Neural cell (in vitro differentiated cells): ENCODE results near the gene RALGDS. TPM values are rescaled to one million over a fixed set of nuclear protein-coding genes. Genes with fewer than 3 reads are reported as not detected.

Source experiments
- H2AFZ ChIP-seq: fragments of 200-600, 300-800 bp; sonication (generic), shearing (Covaris generic); 2 replicates; pipeline ENCODE4 v1.6.0; 2014; ENCODE audit warnings: low read depth, mild to moderate bottlenecking, antibody characterized with exemption, low read length, moderate library complexity
- H3F3A ChIP-seq: fragments of 200-600 bp; shearing (Covaris generic); 2 replicates; pipeline ENCODE4 v1.6.1; 2016; ENCODE audit warnings: mild to moderate bottlenecking, moderate library complexity, mixed read lengths, antibody characterized with exemption, low read length; ENCODE audit not compliant: insufficient read depth, poor library complexity, severe bottlenecking
- H3K27ac ChIP-seq: fragments of 200-600, 300-800 bp; sonication (generic), shearing (Covaris generic); 2 replicates; pipeline ENCODE4 v1.5.1; 2014; ENCODE audit warnings: mild to moderate bottlenecking, low read length, moderate library complexity
- H3K27me3 ChIP-seq: fragments of 300-800, 200-600 bp; sonication (generic), shearing (Covaris generic); 2 replicates; pipeline ENCODE4 v1.6.0; 2014; ENCODE audit warnings: mild to moderate bottlenecking, low read depth, low read length, moderate library complexity; ENCODE audit not compliant: insufficient read depth
- H3K36me3 ChIP-seq: fragments of 300-800, 200-600 bp; sonication (generic), shearing (Covaris generic); 2 replicates; pipeline ENCODE4 v1.5.1; 2014; ENCODE audit warnings: mild to moderate bottlenecking, antibody characterized with exemption, low read length, moderate library complexity; ENCODE audit not compliant: insufficient read depth
- H3K4me2 ChIP-seq: fragments of 300-800, 200-600 bp; sonication (generic), shearing (Covaris generic); 2 replicates; pipeline ENCODE4 v1.6.0; 2014; ENCODE audit warnings: mild to moderate bottlenecking, low read length
- H3K4me3 ChIP-seq: fragments of 300-800, 200-600 bp; sonication (generic), shearing (Covaris generic); 2 replicates; pipeline ENCODE4 v1.5.1; 2014; ENCODE audit warnings: mild to moderate bottlenecking, low read length, moderate library complexity
- H3K79me2 ChIP-seq: fragments of 200-600 bp; shearing (Covaris generic); replicated peaks from 2 replicates; pipeline ENCODE4 v1.6.0; 2014; ENCODE audit warnings: mild to moderate bottlenecking, low read length, moderate library complexity; ENCODE audit not compliant: insufficient read depth
- H3K9ac ChIP-seq: fragments of 300-800, 200-600 bp; sonication (generic), shearing (Covaris generic); 2 replicates; pipeline ENCODE4 v1.6.1; 2016; ENCODE audit warnings: mild to moderate bottlenecking, low read length, mixed read lengths
- H3K9me2 ChIP-seq: fragments of 200-600 bp; shearing (Covaris generic); 2 replicates; pipeline ENCODE4 v1.6.1; 2016; ENCODE audit warnings: mild to moderate bottlenecking, low read length, mixed read lengths; ENCODE audit not compliant: insufficient read depth
- H3K9me3 ChIP-seq: fragments of 200-600, 300-800 bp; sonication (generic), shearing (Covaris generic); 2 replicates; pipeline ENCODE4 v1.6.1; 2016; ENCODE audit warnings: mild to moderate bottlenecking, mixed run types, low read length, moderate library complexity, mixed read lengths
- H4K20me1 ChIP-seq: fragments of 200-600 bp; shearing (Covaris generic); 2 replicates; pipeline ENCODE4 v1.6.1; 2016; ENCODE audit warnings: mild to moderate bottlenecking, mixed run types; ENCODE audit not compliant: insufficient read depth
- CTCF ChIP-seq: fragments of 450-650 bp; IDR thresholded peaks from 2 replicates; pipeline ENCODE4 v1.5.1; 2014; ENCODE audit warnings: antibody characterized with exemption, mild to moderate bottlenecking, moderate library complexity; ENCODE audit not compliant: poor library complexity, severe bottlenecking
- EP300 ChIP-seq: fragments of 450-650 bp; conservative IDR thresholded peaks from 2 replicates; pipeline ENCODE4 v1.6.1; 2014; ENCODE audit warnings: antibody characterized with exemption, mild to moderate bottlenecking, moderate library complexity; ENCODE audit not compliant: poor library complexity, severe bottlenecking
- EZH2 ChIP-seq: fragments of 200-600, 300-800 bp; shearing (Covaris generic), sonication (generic); IDR thresholded peaks from 2 replicates; pipeline ENCODE4 v1.6.1; 2014; ENCODE audit warnings: antibody characterized with exemption, low read length, borderline replicate concordance, mild to moderate bottlenecking; ENCODE audit not compliant: insufficient read depth, poor library complexity, severe bottlenecking
- MXI1 ChIP-seq: fragments of 450-650 bp; conservative IDR thresholded peaks from 2 replicates; pipeline ENCODE4 v1.6.1; 2014; ENCODE audit warnings: antibody characterized with exemption, mild to moderate bottlenecking; ENCODE audit not compliant: poor library complexity, severe bottlenecking
- RAD21 ChIP-seq: fragments of 450-650 bp; conservative IDR thresholded peaks from 2 replicates; pipeline ENCODE4 v1.6.1; 2014; ENCODE audit warnings: antibody characterized with exemption, mild to moderate bottlenecking, moderate library complexity
- SMC3 ChIP-seq: fragments of 450-650 bp; conservative IDR thresholded peaks from 2 replicates; pipeline ENCODE4 v1.6.1; 2014; ENCODE audit warnings: antibody characterized with exemption, mild to moderate bottlenecking, moderate library complexity; ENCODE audit not compliant: poor library complexity
- TAF1 ChIP-seq: IDR thresholded peaks from 2 replicates; pipeline ENCODE4 v1.6.1; 2012; ENCODE audit warnings: low read depth
- polyA plus RNA-seq: library from polyadenylated mRNA; depleted of rRNA; stranded (reverse); fragments of >200 nt; gene quantifications from 2 replicates; pipeline ENCODE4 v1.2.3, GENCODE V29; 2014

Gene RALGDS
- polyA plus RNA-seq, 1 donor from 2014 or later, result 174 TPM

GRCh38 chr9:133160742-133161546 is 39.9 kb upstream of the RALGDS start:
- H3K4me3 ChIP-seq, result no peak overlapping the region
- H3K9me2 ChIP-seq, result no peaks in the 10 kb centered on the region
- H3K27me3 ChIP-seq, result peaks cover 9% of the 10 kb centered on the region
- H3K9ac ChIP-seq, result no peak overlapping the region
- no peaks in the 10 kb centered on the region for H3K79me2 ChIP-seq
- no peaks in the 10 kb centered on the region for H3K9me3 ChIP-seq
- H3F3A ChIP-seq, result no peaks in the 10 kb centered on the region
- H2AFZ ChIP-seq, result no peak overlapping the region
- H3K36me3 ChIP-seq, result no peaks in the 10 kb centered on the region
- H4K20me1 ChIP-seq, result no peaks in the 10 kb centered on the region
- H3K4me2 ChIP-seq, result no peak overlapping the region
- TF ChIP-seq CTCF (peak; percentile 60), SMC3 (no peak)
- no peak overlapping the region for H3K27ac ChIP-seq

- Histone ChIP-seq H3K9me3 (no peaks in the 10 kb centered on the region), H3K27ac (no peak overlapping the region), H4K20me1 (no peaks in the 10 kb centered on the region), H3K79me2 (no peaks in the 10 kb centered on the region), H3K27me3 (peaks cover 6% of the 10 kb centered on the region), H3F3A (no peaks in the 10 kb centered on the region), H3K4me3 (no peak overlapping the region), H3K4me2 (no peak overlapping the region), H3K9ac (no peak overlapping the region), H2AFZ (no peak overlapping the region), H3K9me2 (no peaks in the 10 kb centered on the region), H3K36me3 (no peaks in the 10 kb centered on the region)
- TF ChIP-seq MXI1 (no peak), RAD21 (no peak)
These were observed 37.7 kb upstream of the RALGDS start for GRCh38 chr9:133158695-133159094.

- Histone ChIP-seq H2AFZ (no peak overlapping the region), H3K9me3 (no peaks in the 10 kb centered on the region), H3K9me2 (no peaks in the 10 kb centered on the region), H3K27me3 (no peaks in the 10 kb centered on the region), H3K4me3 (no peak overlapping the region), H3K9ac (no peak overlapping the region), H4K20me1 (no peaks in the 10 kb centered on the region), H3F3A (no peaks in the 10 kb centered on the region), H3K36me3 (no peaks in the 10 kb centered on the region), H3K27ac (no peak overlapping the region), H3K79me2 (no peaks in the 10 kb centered on the region), H3K4me2 (no peak overlapping the region)
- no peak for TF ChIP-seq RAD21
These were observed 34.1 kb upstream of the RALGDS start for GRCh38 chr9:133155156-133155555.

- H2AFZ ChIP-seq, result no peak overlapping the region
- no peaks in the 10 kb centered on the region for H3K36me3 ChIP-seq
- no peak overlapping the region for H3K4me3 ChIP-seq
- no peak overlapping the region for H3K27ac ChIP-seq
- H3K79me2 ChIP-seq, result no peaks in the 10 kb centered on the region
- no peaks in the 10 kb centered on the region for H4K20me1 ChIP-seq
- no peak overlapping the region for H3K4me2 ChIP-seq
- H3F3A ChIP-seq, result no peaks in the 10 kb centered on the region
- no peaks in the 10 kb centered on the region for H3K9me2 ChIP-seq
- no peaks in the 10 kb centered on the region for H3K27me3 ChIP-seq
- no peak overlapping the region for H3K9ac ChIP-seq
- H3K9me3 ChIP-seq, result no peaks in the 10 kb centered on the region
- TF ChIP-seq CTCF, result no peak
- TF ChIP-seq EP300, result no peak
- no peak for TF ChIP-seq EZH2
- no peak for TF ChIP-seq RAD21
- no peak for TF ChIP-seq SMC3
- no peak for TF ChIP-seq TAF1
- no peak for TF ChIP-seq MXI1
These were observed 33.3 kb upstream of the RALGDS start for GRCh38 chr9:133154097-133154989.
